Keratinocyte (primary cell): Measurements from ENCODE around the gene C16orf86. TPM values are rescaled to one million over a fixed set of nuclear protein-coding genes. Genes with fewer than 3 reads are reported as not detected.
A peak's percentile ranks its signal among the peaks of the same experiment; 100 is the strongest.

ENCODE experiments used
- DNase-seq: peaks from one replicate; pipeline ENCODE4 v3.0.0-alpha.2; 2011; ENCODE audit warnings: low read depth, missing footprints, low spot score
- FAIRE-seq: peaks from 2 replicates; lab custom pipeline; 2011; peaks lifted over from hg19 to GRCh38; lab: Jason Lieb, UNC
- H2AFZ ChIP-seq: 2 replicates; pipeline ENCODE4 v1.6.0; 2012; ENCODE audit warnings: low read length, control low read depth, inconsistent platforms; ENCODE audit not compliant: control insufficient read depth
- H3K27ac ChIP-seq: 2 replicates; pipeline ENCODE4 v1.5.1; 2011; ENCODE audit warnings: low read length; ENCODE audit not compliant: control insufficient read depth, insufficient read depth
- H3K27me3 ChIP-seq: 3 replicates; pipeline ENCODE4 v1.6.0; 2011; ENCODE audit warnings: low read length; ENCODE audit not compliant: control insufficient read depth, insufficient read depth; ENCODE audit errors: extremely low read depth
- H3K36me3 ChIP-seq, 2 experiments: 2 replicates in 1 of 2; 3 replicates in 1 of 2; pipeline ENCODE4 v1.5.1; 2011; ENCODE audit warnings: low read length in 2 of 2, mild to moderate bottlenecking in 1 of 2; ENCODE audit not compliant: control insufficient read depth in 2 of 2, insufficient read depth in 2 of 2; ENCODE audit errors: extremely low read depth in 1 of 2
- H3K4me1 ChIP-seq: 3 replicates; pipeline ENCODE4 v1.5.1; 2011; ENCODE audit warnings: low read length; ENCODE audit not compliant: control insufficient read depth, insufficient read depth; ENCODE audit errors: extremely low read depth
- H3K4me2 ChIP-seq: 3 replicates; pipeline ENCODE4 v1.6.0; 2011; ENCODE audit warnings: low read depth, low read length; ENCODE audit not compliant: control insufficient read depth, insufficient read depth; ENCODE audit errors: extremely low read depth
- H3K4me3 ChIP-seq, 3 experiments: fragments of 200-600 bp in 1 of 3; sonication (generic) in 1 of 3; 2 replicates in 2 of 3; 3 replicates in 1 of 3; pipeline ENCODE4 v1.5.1; 2011 to 2016; ENCODE audit warnings: low read length in 3 of 3, mild to moderate bottlenecking in 3 of 3, control low read depth in 2 of 3, inconsistent platforms in 1 of 3, low read depth in 1 of 3, mixed read lengths in 1 of 3, mixed run types in 1 of 3, moderate library complexity in 1 of 3; ENCODE audit not compliant: control insufficient read depth in 2 of 3, insufficient read depth in 2 of 3; ENCODE audit errors: extremely low read depth in 1 of 3
- H3K79me2 ChIP-seq: 2 replicates; pipeline ENCODE4 v1.6.0; 2012; ENCODE audit warnings: low read length; ENCODE audit not compliant: control insufficient read depth, insufficient read depth
- H3K9ac ChIP-seq: 3 replicates; pipeline ENCODE4 v1.6.0; 2011; ENCODE audit warnings: low read length; ENCODE audit not compliant: control insufficient read depth, insufficient read depth; ENCODE audit errors: extremely low read depth
- H3K9me1 ChIP-seq: 3 replicates; pipeline ENCODE4 v1.6.0; 2011; ENCODE audit warnings: low read length; ENCODE audit not compliant: control insufficient read depth, insufficient read depth; ENCODE audit errors: extremely low read depth
- H3K9me3 ChIP-seq: 2 replicates; pipeline ENCODE4 v1.5.1; 2012; ENCODE audit warnings: low read depth, low read length; ENCODE audit not compliant: control insufficient read depth
- H4K20me1 ChIP-seq: 3 replicates; pipeline ENCODE4 v1.6.0; 2011; ENCODE audit warnings: low read length; ENCODE audit not compliant: control insufficient read depth, insufficient read depth; ENCODE audit errors: extremely low read depth
- CTCF ChIP-seq, 3 experiments: IDR thresholded peaks in 1 of 3; conservative IDR thresholded peaks in 1 of 3; optimal IDR thresholded peaks in 1 of 3; 2 replicates in 2 of 3; 3 replicates in 1 of 3; pipeline versions ENCODE3 to v1.5.1; 2011; ENCODE audit warnings: low read length in 3 of 3, mild to moderate bottlenecking in 3 of 3, moderate library complexity in 2 of 3, control low read depth in 1 of 3, inconsistent platforms in 1 of 3; ENCODE audit not compliant: insufficient read depth in 2 of 3; ENCODE audit errors: extremely low read depth in 1 of 3
- EZH2 ChIP-seq: IDR thresholded peaks from one replicate; pipeline ENCODE4 v1.6.1; 2012; ENCODE audit warnings: inconsistent platforms, mild to moderate bottlenecking, low read length, moderate library complexity
- dilution Hi-C: fragments of 300-500 bp; cut with MboI; formaldehyde crosslinking; loops from one replicate; pipeline ENCODE4 v1.7.0; 2020; ENCODE audit warnings: low sequenced_read_pairs; ENCODE audit not compliant: extremely low pct_ligation_motif_present
- polyA plus RNA-seq, 5 experiments: library from polyadenylated mRNA; depleted of rRNA in 3 of 5; stranded (reverse) in 3 of 5; stranded (forward) in 1 of 5; unstranded in 1 of 5; fragments of >200 nt; gene quantifications; 1 replicate in 1 of 5; 2 replicates in 3 of 5; 3 replicates in 1 of 5; pipeline versions ENCODE4 v1.2.1 to v1.2.3, GENCODE V29; 2011 to 2012; ENCODE audit warnings: missing spikeins in 2 of 5, low read depth in 1 of 5, low replicate concordance in 1 of 5

Gene C16orf86
- polyA plus RNA-seq, 1 donor (not counting 4 experiments of a cell fraction or from before 2014, with no cell fraction given) = 0.17 TPM

- peak in 1 of 3 experiments; percentile 25 for TF ChIP-seq CTCF (optimal IDR thresholded peaks at IDR 0.05 in 1 of 3, IDR thresholded peaks at IDR 0.05 in 1 of 3, conservative IDR thresholded peaks at IDR 0.05 in 1 of 3; ENCODE audit: extremely low read depth in 1 of 3, insufficient read depth in 2 of 3, low read length in 3 of 3)
- TF ChIP-seq EZH2 = no peak
- DNase-seq = no peak
- dilution Hi-C loops = no loop called here
Measured at GRCh38 chr16:67663151-67663876, 3.3 kb upstream of the C16orf86 start.

GRCh38 chr16:67663877-67664222, 2.8 kb upstream of the C16orf86 start:
- no peaks in the 10 kb centered on the region for H3K9me3 ChIP-seq
- no peak overlapping the region for H3K9ac ChIP-seq
- H4K20me1 ChIP-seq = no peaks in the 10 kb centered on the region
- no peaks in the 10 kb centered on the region for H3K27me3 ChIP-seq
- TF ChIP-seq EZH2 (no peak), CTCF (optimal IDR thresholded peaks at IDR 0.05 in 1 of 3, IDR thresholded peaks at IDR 0.05 in 1 of 3, conservative IDR thresholded peaks at IDR 0.05 in 1 of 3; ENCODE audit: extremely low read depth in 1 of 3, insufficient read depth in 2 of 3, low read length in 3 of 3) (no peak)
- FAIRE-seq (no peak), DNase-seq (no peak)
- H3K9me1 ChIP-seq = no peaks in the 10 kb centered on the region
- H3K4me2 ChIP-seq = no peak overlapping the region
- peaks cover 1 to 6% of the 10 kb centered on the region in 2 experiments for H3K36me3 ChIP-seq
- H3K4me1 ChIP-seq = peaks cover 19% of the 10 kb centered on the region
- H2AFZ ChIP-seq = no peak overlapping the region
- H3K4me3 ChIP-seq = no peak overlapping the region
- peaks cover 10% of the 10 kb centered on the region for H3K79me2 ChIP-seq
- no peak overlapping the region for H3K27ac ChIP-seq
- dilution Hi-C loops = no loop called here

More at GRCh38 chr16:67663151-67663876, 3.3 kb upstream of the C16orf86 start:
- peaks cover 12% of the 10 kb centered on the region for H3K79me2 ChIP-seq
- H2AFZ ChIP-seq = no peak overlapping the region
- no peaks in the 10 kb centered on the region for H3K9me1 ChIP-seq
- H3K4me2 ChIP-seq = no peak overlapping the region
- no peaks in the 10 kb centered on the region for H4K20me1 ChIP-seq
- no peak for FAIRE-seq
- H3K9ac ChIP-seq = no peak overlapping the region
- H3K27me3 ChIP-seq = no peaks in the 10 kb centered on the region
- H3K9me3 ChIP-seq = no peaks in the 10 kb centered on the region
- H3K4me1 ChIP-seq = peaks cover 20% of the 10 kb centered on the region
- no peak overlapping the region for H3K4me3 ChIP-seq
- no peak overlapping the region for H3K27ac ChIP-seq
- H3K36me3 ChIP-seq = peaks cover 1 to 9% of the 10 kb centered on the region in 2 experiments
